ENCODE data around the gene XPOT.

GRCh38 chr12:64385468-64385867 is 18.7 kb upstream of the XPOT start:
- TF ChIP-seq, protein P1, sequence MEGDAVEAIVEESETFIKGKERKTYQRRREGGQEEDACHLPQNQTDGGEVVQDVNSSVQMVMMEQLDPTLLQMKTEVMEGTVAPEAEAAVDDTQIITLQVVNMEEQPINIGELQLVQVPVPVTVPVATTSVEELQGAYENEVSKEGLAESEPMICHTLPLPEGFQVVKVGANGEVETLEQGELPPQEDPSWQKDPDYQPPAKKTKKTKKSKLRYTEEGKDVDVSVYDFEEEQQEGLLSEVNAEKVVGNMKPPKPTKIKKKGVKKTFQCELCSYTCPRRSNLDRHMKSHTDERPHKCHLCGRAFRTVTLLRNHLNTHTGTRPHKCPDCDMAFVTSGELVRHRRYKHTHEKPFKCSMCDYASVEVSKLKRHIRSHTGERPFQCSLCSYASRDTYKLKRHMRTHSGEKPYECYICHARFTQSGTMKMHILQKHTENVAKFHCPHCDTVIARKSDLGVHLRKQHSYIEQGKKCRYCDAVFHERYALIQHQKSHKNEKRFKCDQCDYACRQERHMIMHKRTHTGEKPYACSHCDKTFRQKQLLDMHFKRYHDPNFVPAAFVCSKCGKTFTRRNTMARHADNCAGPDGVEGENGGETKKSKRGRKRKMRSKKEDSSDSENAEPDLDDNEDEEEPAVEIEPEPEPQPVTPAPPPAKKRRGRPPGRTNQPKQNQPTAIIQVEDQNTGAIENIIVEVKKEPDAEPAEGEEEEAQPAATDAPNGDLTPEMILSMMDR (IDR thresholded peaks at IDR 0.05), result no peak
- TF ChIP-seq POLR2AphosphoS5 (IDR thresholded peaks at IDR 0.05) (no peak), EP300 (IDR thresholded peaks at IDR 0.05) (no peak)
